Ovary (tissue), 3 donors: Measurements from ENCODE around the gene TAF15.

Source experiments
- CTCF ChIP-seq, 3 donors: fragments of 450-650 bp in 2 of 3; fragments of 200-600 bp in 1 of 3; IDR thresholded peaks; one replicate each; pipeline versions ENCODE4 v1.5.1 to v1.8.0; 2016 to 2022; ENCODE audit warnings: antibody characterized with exemption in 3 of 3, mild to moderate bottlenecking in 1 of 3
- EP300 ChIP-seq: sonication (generic); formaldehyde crosslinking; IDR thresholded peaks from one replicate; pipeline ENCODE4 v1.6.1; 2017; ENCODE audit warnings: antibody characterized with exemption
- donor health status: DM: no; HTN: no; CAD: no.

GRCh38 chr17:35878361-35878760, 69.1 kb downstream of the TAF15 start:
- no peak for TF ChIP-seq CTCF (IDR thresholded peaks at IDR 0.05)
- no peak for TF ChIP-seq EP300
